ENCODE data around the gene HENMT1.

DNA sequence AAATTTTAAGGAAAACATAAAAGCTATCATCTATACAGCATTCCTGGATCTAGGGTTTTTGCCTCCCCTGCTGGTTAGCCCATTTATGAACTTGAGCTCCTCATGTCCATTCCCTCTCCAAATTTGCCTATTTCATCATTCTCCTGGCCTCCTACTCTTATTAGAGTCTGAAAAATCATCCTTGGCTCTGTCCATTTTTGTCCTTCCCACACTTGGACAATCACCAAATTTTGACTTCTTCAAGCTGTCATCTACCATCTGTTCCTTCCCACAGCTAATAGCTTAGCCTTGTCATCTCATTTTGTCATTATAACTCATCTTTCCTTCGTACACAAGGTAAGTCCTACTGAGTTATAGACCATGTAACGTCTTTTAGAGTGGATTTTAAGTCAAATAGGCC lies 2.2 kb upstream of the HENMT1 start:
- TF ChIP-seq POLR2A (IDR thresholded peaks at IDR 0.05), result no peak
- TF ChIP-seq, protein P1, sequence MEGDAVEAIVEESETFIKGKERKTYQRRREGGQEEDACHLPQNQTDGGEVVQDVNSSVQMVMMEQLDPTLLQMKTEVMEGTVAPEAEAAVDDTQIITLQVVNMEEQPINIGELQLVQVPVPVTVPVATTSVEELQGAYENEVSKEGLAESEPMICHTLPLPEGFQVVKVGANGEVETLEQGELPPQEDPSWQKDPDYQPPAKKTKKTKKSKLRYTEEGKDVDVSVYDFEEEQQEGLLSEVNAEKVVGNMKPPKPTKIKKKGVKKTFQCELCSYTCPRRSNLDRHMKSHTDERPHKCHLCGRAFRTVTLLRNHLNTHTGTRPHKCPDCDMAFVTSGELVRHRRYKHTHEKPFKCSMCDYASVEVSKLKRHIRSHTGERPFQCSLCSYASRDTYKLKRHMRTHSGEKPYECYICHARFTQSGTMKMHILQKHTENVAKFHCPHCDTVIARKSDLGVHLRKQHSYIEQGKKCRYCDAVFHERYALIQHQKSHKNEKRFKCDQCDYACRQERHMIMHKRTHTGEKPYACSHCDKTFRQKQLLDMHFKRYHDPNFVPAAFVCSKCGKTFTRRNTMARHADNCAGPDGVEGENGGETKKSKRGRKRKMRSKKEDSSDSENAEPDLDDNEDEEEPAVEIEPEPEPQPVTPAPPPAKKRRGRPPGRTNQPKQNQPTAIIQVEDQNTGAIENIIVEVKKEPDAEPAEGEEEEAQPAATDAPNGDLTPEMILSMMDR (IDR thresholded peaks at IDR 0.05), result no peak
